ENCODE results near the gene RPL27A.
A peak's percentile ranks its signal among the peaks of the same experiment; 100 is the strongest.

Gene RPL27A

GRCh38 chr11:8702598-8702915 is 20.0 kb downstream of the RPL27A start:
- in situ Hi-C loops (cut with HindIII; ENCODE audit: low sequenced_read_pairs): no loop called here
- no peak for DNase-seq (ENCODE audit: low read depth, low spot score)
- TF ChIP-seq, protein P1, sequence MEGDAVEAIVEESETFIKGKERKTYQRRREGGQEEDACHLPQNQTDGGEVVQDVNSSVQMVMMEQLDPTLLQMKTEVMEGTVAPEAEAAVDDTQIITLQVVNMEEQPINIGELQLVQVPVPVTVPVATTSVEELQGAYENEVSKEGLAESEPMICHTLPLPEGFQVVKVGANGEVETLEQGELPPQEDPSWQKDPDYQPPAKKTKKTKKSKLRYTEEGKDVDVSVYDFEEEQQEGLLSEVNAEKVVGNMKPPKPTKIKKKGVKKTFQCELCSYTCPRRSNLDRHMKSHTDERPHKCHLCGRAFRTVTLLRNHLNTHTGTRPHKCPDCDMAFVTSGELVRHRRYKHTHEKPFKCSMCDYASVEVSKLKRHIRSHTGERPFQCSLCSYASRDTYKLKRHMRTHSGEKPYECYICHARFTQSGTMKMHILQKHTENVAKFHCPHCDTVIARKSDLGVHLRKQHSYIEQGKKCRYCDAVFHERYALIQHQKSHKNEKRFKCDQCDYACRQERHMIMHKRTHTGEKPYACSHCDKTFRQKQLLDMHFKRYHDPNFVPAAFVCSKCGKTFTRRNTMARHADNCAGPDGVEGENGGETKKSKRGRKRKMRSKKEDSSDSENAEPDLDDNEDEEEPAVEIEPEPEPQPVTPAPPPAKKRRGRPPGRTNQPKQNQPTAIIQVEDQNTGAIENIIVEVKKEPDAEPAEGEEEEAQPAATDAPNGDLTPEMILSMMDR (IDR thresholded peaks at IDR 0.05; ENCODE audit: low read depth, low read length): no peak

GRCh38 chr11:8704136-8704535 is 21.5 kb downstream of the RPL27A start:
- in situ Hi-C loops (cut with HindIII; ENCODE audit: low sequenced_read_pairs): no loop called here
- TF ChIP-seq, protein P1 (IDR thresholded peaks at IDR 0.05; ENCODE audit: low read depth, low read length): no peak
- DNase-seq (ENCODE audit: low read depth, low spot score): no peak
- H3K4me3 ChIP-seq (ENCODE audit: low read depth, low read length): no peak overlapping the region

More at GRCh38 chr11:8702598-8702915, 20.0 kb downstream of the RPL27A start:
- no peak overlapping the region for H3K4me3 ChIP-seq (ENCODE audit: low read depth, low read length)

DNA sequence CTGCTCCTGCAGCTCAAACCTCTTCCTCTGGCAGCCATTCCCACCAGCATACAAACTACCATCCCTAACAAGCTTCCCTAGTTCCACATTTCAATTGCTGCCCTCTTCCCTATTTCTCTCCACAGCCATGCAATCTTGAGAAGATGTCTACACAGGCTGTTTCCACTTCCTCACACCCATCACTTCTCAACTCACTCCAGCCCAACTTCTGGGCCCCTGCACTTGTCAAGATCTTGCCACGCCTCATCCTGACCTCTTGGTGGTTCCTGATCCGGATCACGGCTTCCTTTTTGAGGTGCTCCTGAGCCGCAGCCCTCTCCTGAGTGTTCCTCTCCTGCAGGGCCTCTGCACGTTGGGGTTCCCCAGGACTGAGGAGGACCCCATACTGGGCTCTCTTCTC is 22.6 kb downstream of the RPL27A start:
- no peak overlapping the region for H3K4me3 ChIP-seq (ENCODE audit: low read depth, low read length)
- in situ Hi-C loops (cut with HindIII; ENCODE audit: low sequenced_read_pairs): no loop called here
- TF ChIP-seq, protein P1 (IDR thresholded peaks at IDR 0.05; ENCODE audit: low read depth, low read length): no peak
- DNase-seq (ENCODE audit: low read depth, low spot score): no peak

- no peak overlapping the region for H3K4me3 ChIP-seq (ENCODE audit: low read depth, low read length)
- no peak for DNase-seq (ENCODE audit: low read depth, low spot score)
Observed at GRCh38 chr11:8706673-8707432, 24.3 kb downstream of the RPL27A start.

DNA sequence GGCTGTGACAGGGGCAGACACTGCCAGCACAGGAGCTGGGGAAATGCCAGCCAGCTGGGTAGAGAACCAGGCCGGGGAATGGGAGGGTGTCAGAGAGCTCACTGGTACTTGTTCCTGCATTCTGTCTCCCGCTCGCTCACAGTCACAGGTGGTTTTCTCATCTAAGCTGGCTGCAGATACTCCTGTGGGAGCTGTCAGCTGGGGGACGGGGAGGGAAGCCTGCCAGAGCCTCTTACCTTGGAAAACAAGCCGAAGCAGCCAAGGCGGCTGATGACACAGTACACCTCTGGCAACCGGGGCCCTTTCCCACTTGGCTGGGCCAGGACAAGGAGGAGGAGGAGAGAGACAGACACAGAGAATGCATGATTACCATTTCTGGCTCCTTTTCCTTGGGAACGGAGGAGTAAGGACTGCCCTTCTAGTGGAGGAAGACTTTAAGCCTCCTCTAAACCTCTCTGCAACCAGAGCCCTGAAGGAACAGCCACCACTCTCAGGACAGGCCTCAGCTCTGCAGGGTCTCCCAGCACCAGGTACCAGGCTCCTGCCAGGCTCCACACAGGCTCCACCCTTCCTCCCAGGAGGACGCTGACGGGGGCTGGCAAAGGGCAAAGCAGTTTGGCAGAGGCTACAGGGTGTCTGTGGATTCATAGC is 25.1 kb downstream of the RPL27A start:
- DNase-seq (ENCODE audit: low read depth, low spot score): peak; percentile 15
- in situ Hi-C loops (cut with HindIII; ENCODE audit: low sequenced_read_pairs): no loop called here
- no peak overlapping the region for H3K4me3 ChIP-seq (ENCODE audit: low read depth, low read length)
- TF ChIP-seq, protein P1 (IDR thresholded peaks at IDR 0.05; ENCODE audit: low read depth, low read length): no peak

More at GRCh38 chr11:8706673-8707432, 24.3 kb downstream of the RPL27A start:
- in situ Hi-C loops (cut with HindIII; ENCODE audit: low sequenced_read_pairs): no loop called here
- TF ChIP-seq, protein P1 (IDR thresholded peaks at IDR 0.05; ENCODE audit: low read depth, low read length): no peak

DNA sequence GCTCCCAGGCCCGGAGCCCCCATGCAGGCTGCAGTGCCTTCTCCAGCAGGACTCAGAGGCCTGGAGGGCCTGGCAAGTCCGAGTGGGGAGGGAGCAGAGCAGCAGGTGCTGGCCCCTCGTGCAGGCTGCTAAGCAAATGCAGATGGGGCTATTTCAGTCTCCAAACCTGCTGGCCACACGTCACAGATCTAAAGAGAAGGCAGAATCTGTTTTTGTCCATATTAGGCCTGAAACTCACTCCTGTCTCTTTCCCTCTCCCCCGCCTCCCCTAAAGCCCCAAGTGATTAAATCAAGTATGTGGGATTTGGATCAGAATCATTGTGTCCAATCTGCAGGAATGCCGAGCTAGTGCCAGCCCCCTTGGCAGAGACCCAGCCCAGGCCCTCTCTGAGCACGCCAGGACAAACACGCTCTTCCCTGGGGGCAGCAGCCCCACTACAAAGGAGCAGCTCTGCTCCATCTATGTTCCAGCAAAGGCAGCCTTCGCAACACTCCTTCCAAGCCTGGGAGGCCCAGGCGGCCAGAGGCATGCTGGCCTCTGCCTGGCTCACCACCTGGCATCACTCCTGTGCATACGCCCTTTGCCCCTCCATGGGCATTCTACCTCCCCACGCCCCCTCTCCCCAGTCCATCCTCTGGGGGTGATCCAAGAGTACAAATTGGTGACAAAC is 26.5 kb downstream of the RPL27A start:
- DNase-seq (ENCODE audit: low read depth, low spot score): peak; percentile 88
- in situ Hi-C loops (cut with HindIII; ENCODE audit: low sequenced_read_pairs): no loop called here
- H3K4me3 ChIP-seq (ENCODE audit: low read depth, low read length): no peak overlapping the region
- TF ChIP-seq, protein P1 (IDR thresholded peaks at IDR 0.05; ENCODE audit: low read depth, low read length): no peak

Data from astrocyte of the spinal cord (primary cell).